SW480 (cell line): Measurements from ENCODE around the gene SNRNP200.

Experiments used
- DNase-seq: peaks from one replicate; pipeline ENCODE4 v3.0.0-alpha.2; 2016; ENCODE audit warnings: low spot score

The SNRNP200 gene

DNA sequence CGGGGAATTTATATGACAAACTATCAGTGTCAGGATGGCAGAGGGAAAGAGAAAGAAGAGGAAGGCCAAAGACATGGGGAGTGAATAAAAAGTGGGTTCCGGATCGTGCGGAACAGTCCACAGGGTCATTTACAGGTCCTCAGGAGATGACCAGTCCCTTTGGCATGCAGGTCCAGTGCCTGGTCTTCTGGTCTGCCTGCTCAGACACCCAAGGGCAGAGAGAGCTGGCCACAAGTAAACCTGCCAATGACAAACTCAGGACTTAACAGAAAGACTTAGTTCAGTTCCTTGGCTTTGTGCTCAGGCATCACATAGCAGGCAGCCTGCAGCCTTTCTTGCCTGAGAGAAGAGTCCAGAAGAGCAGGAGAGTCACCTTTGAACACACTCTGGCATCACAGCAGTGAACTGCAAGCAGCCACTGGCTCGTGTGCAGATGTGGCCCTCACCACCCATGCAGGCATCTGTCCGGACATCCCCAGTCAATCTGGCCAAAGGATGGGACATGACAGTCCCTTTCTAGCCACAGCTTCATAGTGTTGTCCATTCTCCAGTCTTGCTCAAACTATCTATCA, 53.5 kb downstream of the SNRNP200 start:
- peak; percentile 70 for DNase-seq

- DNase-seq = no peak
Measured at GRCh38 chr2:96250188-96250587, 55.2 kb downstream of the SNRNP200 start.

DNA sequence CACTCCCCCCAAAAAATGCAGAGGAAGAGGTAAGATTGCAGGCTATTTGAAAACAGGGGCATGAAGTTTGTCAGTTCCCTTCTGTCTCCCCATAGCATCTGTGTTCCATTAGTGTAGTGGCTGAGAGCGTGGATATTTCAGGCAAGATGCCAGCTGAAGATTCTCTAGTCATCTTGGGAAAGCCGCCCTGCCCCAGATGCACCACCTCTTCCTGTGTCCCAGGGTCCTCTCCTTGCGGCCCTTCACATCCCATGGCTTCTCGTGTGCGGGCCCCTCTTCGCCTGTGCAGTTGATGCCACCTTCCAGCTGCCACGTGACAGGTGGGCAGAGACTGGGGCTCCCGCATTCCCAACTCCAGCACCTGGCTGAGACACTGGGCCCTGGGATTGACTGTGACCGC, 55.7 kb downstream of the SNRNP200 start:
- DNase-seq = no peak

GRCh38 chr2:96248624-96249023, 56.7 kb downstream of the SNRNP200 start:
- no peak for DNase-seq

- no peak for DNase-seq
Measured at GRCh38 chr2:96247896-96248295, 57.5 kb downstream of the SNRNP200 start.

DNA sequence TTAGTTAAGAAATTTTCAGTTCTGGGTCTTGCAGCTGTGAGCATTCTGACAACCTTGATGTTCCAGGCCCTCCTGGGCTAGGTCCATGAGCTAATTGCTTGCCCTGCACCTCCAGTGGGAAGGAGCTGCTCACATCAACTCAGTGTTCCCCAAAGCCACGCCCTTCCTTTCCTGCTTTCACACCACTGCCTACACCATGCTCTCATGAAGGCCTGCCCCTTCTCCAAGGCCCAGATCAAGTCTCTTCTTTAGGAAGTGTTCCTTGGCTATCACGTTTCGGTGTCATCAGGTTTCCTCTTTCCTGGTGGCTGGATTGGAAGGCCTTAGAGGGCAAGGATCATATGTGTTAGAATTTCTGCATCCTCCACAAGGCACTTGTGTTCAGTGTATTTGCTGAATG, 58.3 kb downstream of the SNRNP200 start:
- no peak for DNase-seq

DNA sequence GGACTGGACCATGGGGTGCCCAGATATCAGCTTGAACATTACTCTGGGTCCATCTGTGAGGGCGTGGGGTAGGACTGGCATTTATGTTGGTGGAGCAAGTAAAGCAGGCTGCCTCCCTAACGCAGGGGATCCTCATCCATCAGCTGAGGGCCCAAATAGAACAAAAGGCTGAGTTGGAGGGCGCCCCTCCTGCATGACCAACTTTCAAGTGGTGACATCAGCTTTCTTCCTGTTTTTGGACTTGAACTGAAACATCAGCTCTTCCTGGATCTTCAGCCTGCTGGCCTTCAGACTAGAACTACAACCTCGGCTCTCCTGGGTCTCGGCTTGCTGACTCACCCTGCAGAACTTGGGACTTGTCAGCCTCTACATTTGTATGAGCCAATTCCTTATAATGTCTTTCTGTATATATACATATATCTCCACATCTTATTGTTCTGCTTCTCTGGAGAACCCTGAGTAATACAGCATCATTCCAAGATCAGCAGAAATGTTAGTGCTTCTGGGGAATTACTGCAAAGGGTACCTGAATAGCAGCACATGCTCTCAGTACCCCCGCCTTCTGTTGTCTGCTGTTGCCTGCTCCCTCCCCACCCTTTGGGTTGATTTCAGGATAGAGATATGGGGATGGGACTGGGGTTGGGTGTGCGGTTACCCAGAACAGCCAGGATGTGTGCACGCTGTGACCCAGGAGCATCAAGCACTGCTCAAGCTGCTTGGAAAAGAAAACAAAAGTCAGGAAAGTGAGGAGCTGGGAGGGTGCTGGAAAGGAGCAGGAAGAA, 59.5 kb downstream of the SNRNP200 start:
- peak; percentile 14 for DNase-seq

- no peak for DNase-seq
Measured at GRCh38 chr2:96243843-96244242, 61.5 kb downstream of the SNRNP200 start.

GRCh38 chr2:96241900-96242611, 63.3 kb downstream of the SNRNP200 start:
- DNase-seq = no peak

GRCh38 chr2:96241227-96241626, 64.1 kb downstream of the SNRNP200 start:
- no peak for DNase-seq

GRCh38 chr2:96240341-96241038, 64.9 kb downstream of the SNRNP200 start:
- no peak for DNase-seq

DNA sequence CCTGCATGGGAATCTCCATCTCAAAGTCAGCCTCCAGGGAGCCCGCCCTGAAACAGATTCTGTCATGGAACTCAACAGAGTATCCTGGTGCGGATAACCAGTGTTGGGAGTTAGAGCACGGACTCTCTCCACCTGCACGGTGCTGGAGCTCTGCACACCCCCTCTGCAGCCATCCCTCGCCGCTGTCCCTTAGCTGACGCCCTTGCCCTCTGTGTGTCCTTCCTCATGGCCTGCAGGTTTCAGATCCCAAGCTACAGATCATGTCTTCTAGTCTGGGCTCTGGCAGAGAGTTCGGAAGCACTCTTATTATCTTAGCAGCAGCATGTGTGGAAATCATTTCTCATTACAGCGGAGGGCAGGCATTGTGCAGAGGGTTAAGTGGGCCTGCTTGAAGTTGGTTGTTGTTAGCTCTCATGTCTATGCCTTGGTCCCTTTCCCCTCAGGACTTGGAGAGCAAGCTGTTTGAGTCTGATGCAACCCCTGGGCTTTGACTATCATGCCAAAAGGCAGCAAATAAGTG, 65.5 kb downstream of the SNRNP200 start:
- DNase-seq = no peak

GRCh38 chr2:96239091-96239490, 66.3 kb downstream of the SNRNP200 start:
- no peak for DNase-seq

DNA sequence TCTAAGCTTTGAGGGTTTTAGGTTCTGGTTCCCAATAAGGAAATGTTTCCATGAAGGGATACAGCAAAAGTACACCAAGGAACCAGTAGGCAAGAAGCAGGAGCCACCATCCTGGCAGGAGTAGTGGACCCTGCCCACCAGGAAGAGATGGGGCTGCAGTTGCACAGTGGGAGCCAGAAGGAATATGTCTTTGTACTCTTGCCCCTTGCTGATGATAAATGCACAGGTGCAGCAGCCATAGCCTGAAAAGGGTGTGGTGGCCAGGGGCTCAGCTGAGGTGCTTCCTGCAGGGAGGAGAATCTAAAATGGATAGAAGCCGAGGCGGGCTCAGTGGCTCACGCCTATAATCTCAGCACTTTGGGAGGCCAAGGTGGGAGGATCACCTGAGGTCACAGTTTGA, 67.1 kb downstream of the SNRNP200 start:
- DNase-seq = no peak

DNA sequence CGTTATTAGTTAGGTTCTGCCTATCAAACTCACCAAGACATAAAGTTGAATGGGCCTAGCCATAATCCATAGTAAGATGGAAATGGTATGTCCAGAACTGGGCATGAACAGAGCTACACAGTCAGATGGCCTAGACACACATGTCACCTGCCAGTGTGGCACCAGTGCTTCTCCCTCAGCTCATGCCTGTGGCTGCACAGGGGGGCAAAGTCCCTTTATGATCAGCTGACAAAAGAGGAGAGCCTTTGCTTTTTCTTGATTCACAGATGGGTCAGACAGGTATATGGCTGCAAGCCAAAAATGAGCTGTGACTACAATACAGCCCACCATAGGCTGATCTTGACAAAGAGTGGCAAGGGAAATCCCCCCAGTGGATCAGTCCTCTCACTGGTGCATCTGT, 68.5 kb downstream of the SNRNP200 start:
- peak; percentile 54 for DNase-seq

DNA sequence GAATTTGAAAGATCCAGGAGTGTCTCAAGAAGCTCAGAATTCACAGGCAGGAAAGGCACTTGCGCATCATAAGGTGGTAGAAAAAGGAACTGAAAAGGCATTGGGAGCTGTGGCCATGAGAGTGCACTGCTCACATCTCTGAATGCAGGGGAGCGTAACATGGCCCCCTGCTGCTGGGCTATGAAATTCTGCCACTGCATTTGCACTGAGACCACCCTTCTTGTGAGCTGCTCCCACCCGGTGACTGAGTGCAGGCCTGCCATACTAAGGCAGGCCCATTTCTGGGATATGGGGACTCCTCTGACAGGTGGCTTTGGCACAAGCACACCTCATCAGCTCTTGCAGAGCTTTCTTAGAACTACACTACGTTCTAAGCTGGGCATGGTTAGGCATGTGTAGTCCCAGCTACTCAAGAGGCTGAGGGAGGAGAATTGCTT, 71.4 kb downstream of the SNRNP200 start:
- no peak for DNase-seq

DNA sequence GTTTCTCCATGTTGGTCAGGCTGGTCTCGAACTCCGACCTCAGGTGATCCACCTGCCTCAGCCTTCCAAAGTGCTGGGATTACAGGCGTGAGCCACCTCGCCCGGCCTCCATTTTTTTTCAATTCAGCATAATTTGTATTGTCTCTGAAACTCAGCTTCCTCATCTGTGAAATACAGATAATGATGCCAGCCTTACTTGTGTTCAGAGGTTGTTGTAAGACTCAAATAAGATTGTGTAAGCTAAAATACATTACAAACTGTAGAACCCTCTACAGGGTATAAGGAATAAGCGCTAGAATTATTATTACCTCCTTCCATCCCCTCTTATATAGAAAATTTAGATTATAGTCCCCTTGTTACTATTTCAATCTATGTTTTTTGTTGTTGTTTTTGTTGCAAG, 71.9 kb downstream of the SNRNP200 start:
- no peak for DNase-seq

- no peak for DNase-seq
Measured at GRCh38 chr2:96231316-96231715, 74.0 kb downstream of the SNRNP200 start.

- no peak for DNase-seq
Measured at GRCh38 chr2:96225016-96225533, 80.3 kb downstream of the SNRNP200 start.
